Activated T-helper 1 cell treated with anti-CD3 and anti-CD28 coated beads, Interleukin-12 subunit alpha, Interleukin-12 subunit beta, Interleukin-2, Interleukin-4 antibody, amounts not matched to agents 30 ng/mL and 10 ng/mL and 1 ng/mL, durations not matched to agents 14 hours and 24 hours and 36 hours (primary cell): ENCODE measurements around the gene TBC1D22B. TPM values are rescaled to one million over a fixed set of nuclear protein-coding genes. Genes with fewer than 3 reads are reported as not detected.

ENCODE experiments used
- DNase-seq: peaks from one replicate; pipeline ENCODE4 v3.0.0; 2021; ENCODE audit warnings: low spot score
- H3K27ac Mint-ChIP-seq: one replicate; pipeline ENCODE4 v1.8.0; 2021; ENCODE audit warnings: mild to moderate bottlenecking, mixed read lengths
- H3K27me3 Mint-ChIP-seq: one replicate; pipeline ENCODE4 v1.8.0; 2022; ENCODE audit warnings: mild to moderate bottlenecking, moderate library complexity, mixed read lengths; ENCODE audit not compliant: insufficient read depth
- H3K36me3 Mint-ChIP-seq: one replicate; pipeline ENCODE4 v1.8.0; 2021; ENCODE audit warnings: low read depth, mixed read lengths
- H3K4me1 Mint-ChIP-seq: one replicate; pipeline ENCODE4 v1.8.0; 2021; ENCODE audit warnings: low read depth, mixed read lengths
- H3K4me3 Mint-ChIP-seq: one replicate; pipeline ENCODE4 v1.8.0; 2021; ENCODE audit warnings: mild to moderate bottlenecking, moderate library complexity, mixed read lengths
- H3K9me3 Mint-ChIP-seq: one replicate; pipeline ENCODE4 v1.8.0; 2021; ENCODE audit warnings: mixed read lengths
- intact Hi-C: fragments of 100-400 bp; cut with micrococcal nuclease; formaldehyde crosslinking; loops from one replicate; pipeline ENCODE4 v1.15.1; 2024
- total RNA-seq: library from RNA; stranded (reverse); gene quantifications from 2 replicates; pipeline ENCODE4 v1.2.3, GENCODE V29; 2022

Gene TBC1D22B
- total RNA-seq, result 20.8 and 21.2 TPM in 2 replicates

- intact Hi-C loops, result loop anchor here (2.0 kb wide), 1 partner anchor 15 kb away; no protein-coding TSS in a partner anchor
- peak within 1 kb of the TSS; percentile 97 for H3K4me3 Mint-ChIP-seq
- H3K9me3 Mint-ChIP-seq, result no peaks in the 10 kb centered on the region
- DNase-seq, result peak; percentile 95
- peaks cover 78% of the 10 kb centered on the region for H3K4me1 Mint-ChIP-seq
- H3K27me3 Mint-ChIP-seq, result no peaks in the 10 kb centered on the region
- H3K36me3 Mint-ChIP-seq, result peaks cover 32% of the 10 kb centered on the region
- H3K27ac Mint-ChIP-seq, result peak within 1 kb of the TSS; percentile 100
Measured at GRCh38 chr6:37257634-37258404, at the start of gene TBC1D22B, which contains the start of gene TMEM217. Gene TBC1D22B, plus strand, starts transcription at chr6:37257772. Its CDS starts 146 bp downstream, at chr6:37257918. Gene TMEM217, minus strand, starts transcription at chr6:37258144. Its CDS starts 39,114 bp downstream, at chr6:37219030.

- peak; percentile 83 for DNase-seq
- Mint-ChIP-seq H3K4me1 (peaks cover 61% of the 10 kb centered on the region), H3K27ac (peak overlapping the region; percentile 86), H3K9me3 (no peaks in the 10 kb centered on the region), H3K36me3 (peaks cover 5% of the 10 kb centered on the region), H3K4me3 (peak overlapping the region; percentile 37), H3K27me3 (no peaks in the 10 kb centered on the region)
- intact Hi-C loops, result loop anchor here (2.0 to 5.0 kb wide), 2 partner anchors 179 to 451 kb away; no protein-coding TSS in a partner anchor
Measured at GRCh38 chr6:37207903-37208456, 49.6 kb upstream of the TBC1D22B start.

GRCh38 chr6:37208793-37209192, 48.8 kb upstream of the TBC1D22B start:
- peaks cover 5% of the 10 kb centered on the region for H3K36me3 Mint-ChIP-seq
- peak overlapping the region; percentile 93 for H3K27ac Mint-ChIP-seq
- H3K4me1 Mint-ChIP-seq, result peaks cover 53% of the 10 kb centered on the region
- no peak for DNase-seq
- H3K9me3 Mint-ChIP-seq, result no peaks in the 10 kb centered on the region
- no peak overlapping the region for H3K4me3 Mint-ChIP-seq
- H3K27me3 Mint-ChIP-seq, result no peaks in the 10 kb centered on the region
- intact Hi-C loops, result loop anchor here (2.0 to 5.0 kb wide), 2 partner anchors 180 to 451 kb away; no protein-coding TSS in a partner anchor

GRCh38 chr6:37209461-37210205, 47.9 kb upstream of the TBC1D22B start:
- H3K4me1 Mint-ChIP-seq, result peaks cover 51% of the 10 kb centered on the region
- peak; percentile 57 for DNase-seq
- no peaks in the 10 kb centered on the region for H3K27me3 Mint-ChIP-seq

GRCh38 chr6:37210313-37210968, 47.1 kb upstream of the TBC1D22B start:
- Mint-ChIP-seq H3K36me3 (peaks cover 8% of the 10 kb centered on the region), H3K4me3 (peak overlapping the region; percentile 25), H3K9me3 (no peaks in the 10 kb centered on the region), H3K27ac (peak overlapping the region; percentile 93), H3K4me1 (peaks cover 47% of the 10 kb centered on the region), H3K27me3 (no peaks in the 10 kb centered on the region)
- intact Hi-C loops, result loop anchor here (1.0 to 5.0 kb wide), 9 partner anchors 38 to 444 kb away; partner anchors contain the start of gene C6orf89
- DNase-seq, result peak; percentile 73

More at GRCh38 chr6:37209461-37210205, 47.9 kb upstream of the TBC1D22B start:
- Mint-ChIP-seq H3K36me3 (peaks cover 8% of the 10 kb centered on the region), H3K9me3 (no peaks in the 10 kb centered on the region), H3K4me3 (peak overlapping the region; percentile 71), H3K27ac (peak overlapping the region; percentile 93)
- intact Hi-C loops, result loop anchor here (1.0 to 5.0 kb wide), 11 partner anchors 37 to 452 kb away; partner anchors contain the start of gene C6orf89

GRCh38 chr6:37212268-37212667, 45.3 kb upstream of the TBC1D22B start:
- no peak overlapping the region for H3K4me3 Mint-ChIP-seq
- H3K27me3 Mint-ChIP-seq, result no peaks in the 10 kb centered on the region
- no peak for DNase-seq
- no peaks in the 10 kb centered on the region for H3K9me3 Mint-ChIP-seq
- intact Hi-C loops, result loop anchor here (5.0 kb wide), 1 partner anchor 430 kb away; no protein-coding TSS in a partner anchor
- peaks cover 8% of the 10 kb centered on the region for H3K36me3 Mint-ChIP-seq
- H3K4me1 Mint-ChIP-seq, result peaks cover 36% of the 10 kb centered on the region
- no peak overlapping the region for H3K27ac Mint-ChIP-seq

- H3K27me3 Mint-ChIP-seq, result no peaks in the 10 kb centered on the region
- H3K9me3 Mint-ChIP-seq, result no peaks in the 10 kb centered on the region
- H3K4me1 Mint-ChIP-seq, result peaks cover 49% of the 10 kb centered on the region
- DNase-seq, result no peak
- no peak overlapping the region for H3K27ac Mint-ChIP-seq
- no peak overlapping the region for H3K4me3 Mint-ChIP-seq
- intact Hi-C loops, result no loop called here
- H3K36me3 Mint-ChIP-seq, result peaks cover 8% of the 10 kb centered on the region
Measured at GRCh38 chr6:37218061-37218460, 39.5 kb upstream of the TBC1D22B start.

GRCh38 chr6:37218511-37218910, 39.1 kb upstream of the TBC1D22B start:
- Mint-ChIP-seq H3K36me3 (peaks cover 8% of the 10 kb centered on the region), H3K4me3 (no peak overlapping the region), H3K27me3 (no peaks in the 10 kb centered on the region), H3K9me3 (no peaks in the 10 kb centered on the region), H3K4me1 (peaks cover 51% of the 10 kb centered on the region), H3K27ac (no peak overlapping the region)
- intact Hi-C loops, result no loop called here
- no peak for DNase-seq

GRCh38 chr6:37221585-37222124, 35.9 kb upstream of the TBC1D22B start:
- DNase-seq, result no peak
- Mint-ChIP-seq H3K36me3 (peaks cover 6% of the 10 kb centered on the region), H3K4me3 (peak overlapping the region; percentile 79), H3K27me3 (no peaks in the 10 kb centered on the region), H3K4me1 (peaks cover 51% of the 10 kb centered on the region), H3K27ac (peak overlapping the region; percentile 80), H3K9me3 (no peaks in the 10 kb centered on the region)
- intact Hi-C loops, result loop anchor here (1.0 to 2.0 kb wide), 4 partner anchors 19 to 94 kb away; no protein-coding TSS in a partner anchor

- peak overlapping the region; percentile 79 for H3K4me3 Mint-ChIP-seq
- no peaks in the 10 kb centered on the region for H3K27me3 Mint-ChIP-seq
- intact Hi-C loops, result loop anchor here (1.0 to 2.0 kb wide), 4 partner anchors 18 to 93 kb away; no protein-coding TSS in a partner anchor
- H3K4me1 Mint-ChIP-seq, result peaks cover 51% of the 10 kb centered on the region
- no peaks in the 10 kb centered on the region for H3K9me3 Mint-ChIP-seq
- H3K27ac Mint-ChIP-seq, result peak overlapping the region; percentile 80
- H3K36me3 Mint-ChIP-seq, result peaks cover 6% of the 10 kb centered on the region
- DNase-seq, result peak; percentile 77
Measured at GRCh38 chr6:37222125-37222967, 35.2 kb upstream of the TBC1D22B start.

GRCh38 chr6:37222992-37223391, 34.6 kb upstream of the TBC1D22B start:
- Mint-ChIP-seq H3K27me3 (no peaks in the 10 kb centered on the region), H3K4me1 (peaks cover 51% of the 10 kb centered on the region), H3K36me3 (peaks cover 6% of the 10 kb centered on the region), H3K27ac (peak overlapping the region; percentile 7), H3K4me3 (peak overlapping the region; percentile 79), H3K9me3 (no peaks in the 10 kb centered on the region)
- no peak for DNase-seq
- intact Hi-C loops, result loop anchor here (1.0 to 2.0 kb wide), 4 partner anchors 17 to 92 kb away; no protein-coding TSS in a partner anchor
